ENCODE data around the gene KSR2.

KSR2 gene

GRCh38 chr12:117409286-117409685 lies 559.5 kb downstream of the KSR2 start:
- DNase-seq = no peak
- TF ChIP-seq POLR2A (IDR thresholded peaks at IDR 0.05; ENCODE audit: low read length) = no peak
- TF ChIP-seq GATA1 (IDR thresholded peaks at IDR 0.05; ENCODE audit: low read depth, low read length) = no peak

DNA sequence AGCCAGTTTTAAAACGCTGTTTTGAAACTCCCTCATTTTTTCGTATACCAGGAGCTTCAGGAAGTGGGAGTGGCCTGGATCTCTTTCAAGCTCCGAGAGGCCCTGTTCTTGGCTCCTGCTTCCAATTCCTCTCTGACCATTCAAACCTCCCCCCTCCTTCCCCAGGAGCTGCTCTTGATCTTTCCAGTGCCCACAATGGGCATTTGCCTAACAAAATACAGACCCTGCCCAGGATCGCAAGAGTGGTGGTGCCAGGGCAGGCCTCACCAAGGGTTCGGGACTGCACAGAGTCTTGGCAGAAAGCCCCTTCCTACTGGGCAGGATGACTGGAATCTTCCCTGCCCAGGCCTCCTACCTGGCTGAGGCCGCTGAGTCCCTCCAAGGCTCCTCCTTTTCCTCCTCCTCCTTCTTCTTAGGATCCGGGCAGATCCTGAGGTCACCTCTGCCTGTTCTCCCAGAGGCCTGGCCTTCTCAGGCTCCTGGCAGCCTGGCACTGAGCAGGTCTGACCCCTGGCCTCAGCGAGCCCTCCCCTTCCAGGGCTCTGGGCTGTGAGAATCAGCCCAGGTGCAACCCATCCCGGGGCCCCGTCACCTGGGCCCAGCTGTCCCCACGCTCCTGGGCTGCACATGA lies 560.5 kb downstream of the KSR2 start:
- no peak for DNase-seq
- TF ChIP-seq GATA1 (IDR thresholded peaks at IDR 0.05; ENCODE audit: low read depth, low read length) = no peak
- TF ChIP-seq POLR2A (IDR thresholded peaks at IDR 0.05; ENCODE audit: low read length) = no peak

DNA sequence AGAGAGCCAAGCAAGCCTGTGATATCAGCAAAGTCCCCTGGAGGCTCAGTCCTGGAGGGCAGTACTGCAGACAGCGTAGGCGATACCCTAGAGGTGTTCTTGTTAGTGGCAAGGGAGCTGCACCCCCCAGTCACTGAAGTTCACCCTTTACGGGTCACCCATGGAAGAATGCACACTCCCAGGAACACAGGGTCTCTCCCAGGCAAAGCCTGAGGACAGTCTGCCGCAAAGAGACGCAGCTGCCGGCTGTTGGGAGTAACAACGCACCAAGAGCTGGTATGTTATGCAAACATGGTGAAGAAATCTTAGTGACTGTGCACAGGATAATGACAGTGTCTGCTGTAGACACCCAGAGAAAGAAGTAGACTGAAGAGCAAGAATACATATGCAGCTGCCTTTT lies 563.9 kb downstream of the KSR2 start:
- no peak for TF ChIP-seq GATA1 (IDR thresholded peaks at IDR 0.05; ENCODE audit: low read depth, low read length)
- TF ChIP-seq POLR2A (IDR thresholded peaks at IDR 0.05; ENCODE audit: low read length) = no peak

GRCh38 chr12:117404203-117404853 lies 564.5 kb downstream of the KSR2 start:
- TF ChIP-seq POLR2A (IDR thresholded peaks at IDR 0.05; ENCODE audit: low read length) (no peak), GATA1 (IDR thresholded peaks at IDR 0.05; ENCODE audit: low read depth, low read length) (no peak)
- no peak for DNase-seq

More for the DNA sequence above, 563.9 kb downstream of the KSR2 start:
- DNase-seq = no peak

DNA sequence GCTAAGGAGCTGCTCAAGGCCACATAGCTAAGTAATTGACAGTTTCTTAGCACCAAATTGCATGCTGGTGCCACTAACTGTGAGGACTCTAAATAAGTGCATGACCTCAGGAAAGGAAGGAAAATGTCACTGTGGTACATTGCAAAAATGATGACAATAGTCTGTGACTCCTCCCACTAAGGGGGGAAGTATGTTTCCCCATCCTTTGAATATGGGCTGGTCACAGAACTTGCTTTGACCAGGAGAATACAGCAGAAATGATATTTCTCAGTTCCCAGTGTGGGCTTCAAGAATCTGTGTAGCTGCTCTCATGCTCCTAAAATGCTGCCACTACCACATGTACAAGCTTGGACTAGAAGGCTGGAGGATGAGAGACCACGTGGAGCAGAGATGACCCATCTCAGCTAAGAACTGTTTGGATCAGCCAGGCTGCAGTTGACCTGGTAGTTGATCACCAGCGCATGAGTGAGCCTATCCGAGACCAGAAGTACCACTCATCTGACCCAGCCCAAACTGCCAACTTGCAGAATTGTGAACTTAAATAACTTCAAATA lies 565.1 kb downstream of the KSR2 start:
- TF ChIP-seq GATA1 (IDR thresholded peaks at IDR 0.05; ENCODE audit: low read depth, low read length) = no peak
- TF ChIP-seq POLR2A (IDR thresholded peaks at IDR 0.05; ENCODE audit: low read length) = no peak
- DNase-seq = no peak

Data from erythroblast (primary cell).